ENCODE results near the gene NAV2. TPM values are rescaled to one million over a fixed set of nuclear protein-coding genes. Genes with fewer than 3 reads are reported as not detected.

NAV2 gene
- total and polyA plus RNA-seq, 4 donors, result 5.0 to 250 (median 51.4) TPM

GRCh38 chr11:19803506-19803998 is 90.9 kb downstream of the NAV2 start:
- Histone ChIP-seq H3K36me3 (ENCODE audit: control insufficient read depth in 1 of 2, insufficient read depth in 2 of 2, low read length in 1 of 2) (no peaks in the 10 kb centered on the region), H3K27ac (ENCODE audit: low read depth in 1 of 2, low read length in 2 of 2) (peak overlapping the region in 1 of 2 donors; percentile 22), H3K4me1 (ENCODE audit: control insufficient read depth in 1 of 2, insufficient read depth in 2 of 2, low read length in 2 of 2) (peaks cover 16 to 22% of the 10 kb centered on the region in 2 donors), H3K9me3 (ENCODE audit: control insufficient read depth, low read length) (no peaks in the 10 kb centered on the region), H3K4me3 (ENCODE audit: low read length in 2 of 2) (no peak overlapping the region), H3K27me3 (ENCODE audit: control insufficient read depth in 1 of 2, insufficient read depth in 2 of 2, low read length in 1 of 2) (no peaks in the 10 kb centered on the region)
- intact Hi-C loops (cut with DNase I), result no loop called here
- DNase-seq, result no peak
- 60 to 61% methylated on average over 3 of the region's 3 CpGs for WGBS, 2 donors
- ATAC-seq (ENCODE audit: low FRiP score), result no peak

DNA sequence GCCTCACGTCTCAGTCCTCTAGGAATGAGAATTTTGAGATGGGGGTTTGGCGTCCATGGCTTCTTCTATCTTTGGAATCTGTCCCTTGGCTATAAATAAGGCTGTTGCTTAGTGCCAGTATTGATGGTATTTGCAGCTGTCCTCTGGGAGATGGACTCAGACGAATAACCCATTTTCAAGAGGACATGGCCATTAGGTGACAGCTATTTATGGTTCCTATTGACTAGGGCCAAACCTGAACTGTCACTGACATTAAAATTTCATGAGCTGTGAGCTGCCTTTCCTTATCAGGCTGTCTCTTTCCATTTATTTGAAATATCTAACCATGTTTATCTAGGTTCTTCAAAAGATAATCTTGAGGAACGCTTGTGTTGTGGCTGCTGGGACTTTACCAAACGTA is 92.7 kb downstream of the NAV2 start:
- H3K27me3 ChIP-seq (ENCODE audit: control insufficient read depth in 1 of 2, insufficient read depth in 2 of 2, low read length in 1 of 2), result no peaks in the 10 kb centered on the region
- intact Hi-C loops (cut with DNase I), result no loop called here
- no peak for ATAC-seq (ENCODE audit: low FRiP score)
- peaks cover 16 to 22% of the 10 kb centered on the region in 2 donors for H3K4me1 ChIP-seq (ENCODE audit: control insufficient read depth in 1 of 2, insufficient read depth in 2 of 2, low read length in 2 of 2)
- no peak for DNase-seq
- H3K36me3 ChIP-seq (ENCODE audit: control insufficient read depth in 1 of 2, insufficient read depth in 2 of 2, low read length in 1 of 2), result no peaks in the 10 kb centered on the region
- H3K27ac ChIP-seq (ENCODE audit: low read depth in 1 of 2, low read length in 2 of 2), result no peak overlapping the region
- WGBS, 2 donors, result 19 to 21% methylated on average over 5 of the region's 5 CpGs
- no peak overlapping the region for H3K4me3 ChIP-seq (ENCODE audit: low read length in 2 of 2)
- H3K9me3 ChIP-seq (ENCODE audit: control insufficient read depth, low read length), result no peaks in the 10 kb centered on the region

DNA sequence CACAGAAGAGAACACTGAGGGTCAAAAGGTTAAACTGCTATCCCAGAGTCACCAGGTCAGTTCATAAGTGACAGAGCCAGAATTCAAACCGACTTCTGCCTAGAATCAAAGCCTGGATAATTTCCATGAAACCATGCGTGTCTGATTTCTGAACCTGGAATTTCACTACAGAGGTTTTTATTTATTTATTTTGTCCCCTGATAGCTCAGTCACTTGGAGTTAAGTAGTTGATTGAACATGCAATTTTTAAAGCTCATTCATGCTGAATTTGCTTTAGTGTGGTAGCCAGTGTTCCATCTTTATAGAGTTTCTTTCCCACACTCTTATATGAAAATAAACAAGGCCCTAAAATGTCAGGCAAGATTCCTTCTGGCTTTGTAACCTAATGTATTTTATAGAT is 93.2 kb downstream of the NAV2 start:
- no peak for DNase-seq
- Histone ChIP-seq H3K9me3 (ENCODE audit: control insufficient read depth, low read length) (no peaks in the 10 kb centered on the region), H3K4me3 (ENCODE audit: low read length in 2 of 2) (no peak overlapping the region), H3K27me3 (ENCODE audit: control insufficient read depth in 1 of 2, insufficient read depth in 2 of 2, low read length in 1 of 2) (no peaks in the 10 kb centered on the region), H3K27ac (ENCODE audit: low read depth in 1 of 2, low read length in 2 of 2) (no peak overlapping the region), H3K36me3 (ENCODE audit: control insufficient read depth in 1 of 2, insufficient read depth in 2 of 2, low read length in 1 of 2) (no peaks in the 10 kb centered on the region), H3K4me1 (ENCODE audit: control insufficient read depth in 1 of 2, insufficient read depth in 2 of 2, low read length in 2 of 2) (peaks cover 14 to 25% of the 10 kb centered on the region in 2 donors)
- WGBS, 2 donors, result 15 to 21% methylated on average over 2 of the region's 2 CpGs
- intact Hi-C loops (cut with DNase I), result no loop called here
- no peak for ATAC-seq (ENCODE audit: low FRiP score)

GRCh38 chr11:19806251-19806650 is 93.6 kb downstream of the NAV2 start:
- H3K4me1 ChIP-seq (ENCODE audit: control insufficient read depth in 1 of 2, insufficient read depth in 2 of 2, low read length in 2 of 2), result peaks cover 13 to 28% of the 10 kb centered on the region in 2 donors
- intact Hi-C loops (cut with DNase I), result no loop called here
- no peak overlapping the region for H3K27ac ChIP-seq (ENCODE audit: low read depth in 1 of 2, low read length in 2 of 2)
- ATAC-seq (ENCODE audit: low FRiP score) (no peak), DNase-seq (no peak)
- 35 to 40% methylated on average over 2 of the region's 2 CpGs for WGBS, 2 donors
- no peaks in the 10 kb centered on the region for H3K27me3 ChIP-seq (ENCODE audit: control insufficient read depth in 1 of 2, insufficient read depth in 2 of 2, low read length in 1 of 2)
- H3K36me3 ChIP-seq (ENCODE audit: control insufficient read depth in 1 of 2, insufficient read depth in 2 of 2, low read length in 1 of 2), result no peaks in the 10 kb centered on the region
- H3K9me3 ChIP-seq (ENCODE audit: control insufficient read depth, low read length), result no peaks in the 10 kb centered on the region
- H3K4me3 ChIP-seq (ENCODE audit: low read length in 2 of 2), result no peak overlapping the region

GRCh38 chr11:19808076-19808911 is 95.7 kb downstream of the NAV2 start:
- no peak for DNase-seq
- intact Hi-C loops (cut with DNase I), result no loop called here
- Histone ChIP-seq H3K4me1 (ENCODE audit: control insufficient read depth in 1 of 2, insufficient read depth in 2 of 2, low read length in 2 of 2) (peaks cover 8 to 45% of the 10 kb centered on the region in 2 donors), H3K27ac (ENCODE audit: low read depth in 1 of 2, low read length in 2 of 2) (no peak overlapping the region), H3K4me3 (ENCODE audit: low read length in 2 of 2) (no peak overlapping the region), H3K9me3 (ENCODE audit: control insufficient read depth, low read length) (no peaks in the 10 kb centered on the region), H3K36me3 (ENCODE audit: control insufficient read depth in 1 of 2, insufficient read depth in 2 of 2, low read length in 1 of 2) (no peaks in the 10 kb centered on the region), H3K27me3 (ENCODE audit: control insufficient read depth in 1 of 2, insufficient read depth in 2 of 2, low read length in 1 of 2) (no peaks in the 10 kb centered on the region)
- no peak for ATAC-seq (ENCODE audit: low FRiP score)
- 85 to 86% methylated on average over 1 of the region's 1 CpG for WGBS, 2 donors

- ATAC-seq (ENCODE audit: low FRiP score), result no peak
- intact Hi-C loops (cut with DNase I), result no loop called here
Measured at GRCh38 chr11:19810852-19811251, 98.2 kb downstream of the NAV2 start.

DNA sequence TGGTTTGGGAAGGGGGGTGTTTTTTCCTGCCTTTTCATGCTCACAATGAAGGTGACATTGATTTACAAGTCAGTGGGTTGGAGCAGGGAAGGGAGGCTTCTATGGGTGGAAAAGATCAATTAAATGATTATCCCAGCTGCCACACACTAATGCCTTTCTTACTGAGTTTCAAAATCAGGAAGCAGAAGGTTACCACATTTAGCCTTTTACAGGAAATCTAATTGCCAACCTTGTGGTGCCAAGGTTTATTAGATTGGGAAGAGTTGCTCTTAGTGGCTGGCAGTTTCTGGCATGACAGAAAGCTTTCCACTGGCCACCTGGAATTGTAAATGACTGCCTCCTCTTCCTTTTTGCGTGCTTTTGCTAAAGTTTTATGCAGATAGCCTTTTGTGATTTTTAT is 98.7 kb downstream of the NAV2 start:
- ATAC-seq (ENCODE audit: low FRiP score), result no peak
- Histone ChIP-seq H3K36me3 (ENCODE audit: control insufficient read depth in 1 of 2, insufficient read depth in 2 of 2, low read length in 1 of 2) (no peaks in the 10 kb centered on the region), H3K4me3 (ENCODE audit: low read length in 2 of 2) (no peak overlapping the region), H3K27ac (ENCODE audit: low read depth in 1 of 2, low read length in 2 of 2) (peak overlapping the region in 1 of 2 donors; percentile 12), H3K9me3 (ENCODE audit: control insufficient read depth, low read length) (no peaks in the 10 kb centered on the region), H3K27me3 (ENCODE audit: control insufficient read depth in 1 of 2, insufficient read depth in 2 of 2, low read length in 1 of 2) (no peaks in the 10 kb centered on the region), H3K4me1 (ENCODE audit: control insufficient read depth in 1 of 2, insufficient read depth in 2 of 2, low read length in 2 of 2) (peaks cover 13 to 37% of the 10 kb centered on the region in 2 donors)
- 90 to 95% methylated on average over 1 of the region's 1 CpG for WGBS, 2 donors
- intact Hi-C loops (cut with DNase I), result no loop called here
- no peak for DNase-seq

More at GRCh38 chr11:19810852-19811251, 98.2 kb downstream of the NAV2 start:
- H3K4me1 ChIP-seq (ENCODE audit: control insufficient read depth in 1 of 2, insufficient read depth in 2 of 2, low read length in 2 of 2), result peaks cover 13 to 36% of the 10 kb centered on the region in 2 donors
- H3K9me3 ChIP-seq (ENCODE audit: control insufficient read depth, low read length), result no peaks in the 10 kb centered on the region
- no peaks in the 10 kb centered on the region for H3K27me3 ChIP-seq (ENCODE audit: control insufficient read depth in 1 of 2, insufficient read depth in 2 of 2, low read length in 1 of 2)
- no peaks in the 10 kb centered on the region for H3K36me3 ChIP-seq (ENCODE audit: control insufficient read depth in 1 of 2, insufficient read depth in 2 of 2, low read length in 1 of 2)
- WGBS, 2 donors, result 84% methylated on average over 4 of the region's 4 CpGs
- DNase-seq, result no peak
- H3K4me3 ChIP-seq (ENCODE audit: low read length in 2 of 2), result no peak overlapping the region
- H3K27ac ChIP-seq (ENCODE audit: low read depth in 1 of 2, low read length in 2 of 2), result no peak overlapping the region

- 90 to 91% methylated on average over 1 of the region's 1 CpG for WGBS, 2 donors
- no peaks in the 10 kb centered on the region for H3K9me3 ChIP-seq (ENCODE audit: control insufficient read depth, low read length)
- H3K4me3 ChIP-seq (ENCODE audit: low read length in 2 of 2), result no peak overlapping the region
- DNase-seq (no peak), ATAC-seq (ENCODE audit: low FRiP score) (no peak)
- H3K27ac ChIP-seq (ENCODE audit: low read depth in 1 of 2, low read length in 2 of 2), result no peak overlapping the region
- no peaks in the 10 kb centered on the region for H3K36me3 ChIP-seq (ENCODE audit: control insufficient read depth in 1 of 2, insufficient read depth in 2 of 2, low read length in 1 of 2)
- intact Hi-C loops (cut with DNase I), result no loop called here
- peaks cover 13 to 44% of the 10 kb centered on the region in 2 donors for H3K4me1 ChIP-seq (ENCODE audit: control insufficient read depth in 1 of 2, insufficient read depth in 2 of 2, low read length in 2 of 2)
- no peaks in the 10 kb centered on the region for H3K27me3 ChIP-seq (ENCODE audit: control insufficient read depth in 1 of 2, insufficient read depth in 2 of 2, low read length in 1 of 2)
Measured at GRCh38 chr11:19812096-19812495, 99.5 kb downstream of the NAV2 start.

DNA sequence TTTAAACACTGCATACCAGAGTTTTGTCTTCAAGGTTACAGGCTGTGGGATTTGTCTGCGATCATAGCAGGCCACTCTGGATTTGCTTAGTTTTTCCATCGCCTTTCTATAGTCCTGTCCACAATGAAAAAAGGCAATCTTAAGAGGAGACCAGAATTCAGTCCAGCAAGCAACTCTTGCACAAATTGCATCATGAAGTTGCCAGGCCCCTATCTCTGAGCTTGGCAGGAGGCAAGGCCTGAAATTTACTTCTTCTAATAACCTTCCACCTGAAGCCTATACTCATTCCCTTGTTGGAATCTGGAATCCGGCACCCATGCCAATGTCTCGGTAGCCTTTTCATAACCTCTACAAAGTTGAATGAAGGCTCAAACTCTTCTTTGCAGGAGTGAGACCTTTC is 100.1 kb downstream of the NAV2 start:
- ATAC-seq (ENCODE audit: low FRiP score) (no peak), DNase-seq (no peak)
- peaks cover 13 to 48% of the 10 kb centered on the region in 2 donors for H3K4me1 ChIP-seq (ENCODE audit: control insufficient read depth in 1 of 2, insufficient read depth in 2 of 2, low read length in 2 of 2)
- H3K4me3 ChIP-seq (ENCODE audit: low read length in 2 of 2), result no peak overlapping the region
- no peaks in the 10 kb centered on the region for H3K27me3 ChIP-seq (ENCODE audit: control insufficient read depth in 1 of 2, insufficient read depth in 2 of 2, low read length in 1 of 2)
- intact Hi-C loops (cut with DNase I), result no loop called here
- no peaks in the 10 kb centered on the region for H3K36me3 ChIP-seq (ENCODE audit: control insufficient read depth in 1 of 2, insufficient read depth in 2 of 2, low read length in 1 of 2)
- WGBS, 2 donors, result 72 to 81% methylated on average over 4 of the region's 4 CpGs
- H3K27ac ChIP-seq (ENCODE audit: low read depth in 1 of 2, low read length in 2 of 2), result peak overlapping the region in 1 of 2 donors; percentile 25
- H3K9me3 ChIP-seq (ENCODE audit: control insufficient read depth, low read length), result no peaks in the 10 kb centered on the region
